Left cardiac atrium (tissue), 4 donors: ENCODE data around the gene OTOA. TPM values are rescaled to one million over a fixed set of nuclear protein-coding genes. Genes with fewer than 3 reads are reported as not detected.
"Not testable (repeated sequence)": the region's sequence is repeated elsewhere in the genome, so short reads cannot be mapped to it uniquely, and the experiment has no call there.

ENCODE experiments used
- ATAC-seq, 2 donors: fragments of 200-7000 bp; cut with Tn5 transposase; one replicate each; pipeline ENCODE4 v1.9.1; 2020; ENCODE audit warnings: mild to moderate bottlenecking in 2 of 2, moderate library complexity in 2 of 2
- DNase-seq: peaks from one replicate; pipeline ENCODE4 v3.0.0-alpha.2; 2020
- intact Hi-C, 2 donors: fragments of 100-400 bp; cut with DNase I; formaldehyde crosslinking; loops; one replicate each; pipeline versions ENCODE4 v1.14.1 to v1.15.1; 2022 to 2023
- long read RNA-seq: library from polyadenylated mRNA; unstranded; transcript quantifications from one replicate; pipeline ENCODE4 v2.0.0, GENCODE V29; 2021
- total RNA-seq, 2 donors: library from RNA; stranded (reverse); fragmentation: NEBNext Ultra II Directional; extraction: Animal tissue kit (Norgen Biotek cat#: 25700); gene quantifications; one replicate each; pipeline ENCODE4 v1.2.1, GENCODE V29; 2021
- donor health status: DM: no; HTN: yes; CAD: no.
- donor health status: DM: no; HTN: yes; CAD: no; lungs with severe emphysema.
- donor health status: DM: yes; HTN: yes; CAD: no.
- donor health status: Dilated cardiomyopathy.

OTOA gene
- total RNA-seq = under 1 TPM in 1 of 2 donors, not detected in 1; 0.29 TPM
- long read RNA-seq = 0 reads

GRCh38 chr16:21663889-21664647, at the start of gene OTOA:
Gene OTOA (plus strand): TSS chr16:21663968. CDS start chr16:21678515, 14,547 bp downstream.
- DNase-seq (no peak), ATAC-seq (peak; percentile 42 to 50)
- intact Hi-C loops = no loop called here

DNA sequence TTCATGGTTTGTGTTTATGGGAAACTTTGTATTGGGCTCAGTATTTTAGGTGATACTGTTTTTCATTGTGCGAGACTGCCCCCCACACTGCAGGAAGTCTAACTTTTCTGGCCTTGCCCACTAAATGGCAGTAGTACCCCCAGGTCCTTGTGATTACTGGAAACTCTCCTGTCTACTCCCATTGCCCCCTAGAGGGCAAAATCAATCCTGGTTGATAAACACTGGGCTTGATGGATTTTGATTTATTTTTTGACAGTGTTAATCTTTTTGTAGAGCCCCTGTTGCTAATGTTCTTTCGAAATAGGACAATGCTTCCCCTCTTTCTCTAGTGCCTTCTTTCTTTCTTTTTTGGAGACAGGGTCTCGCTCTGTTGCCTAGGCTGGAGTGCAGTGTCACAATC, 48.9 kb upstream of the OTOA start:
- intact Hi-C loops = no loop called here
- DNase-seq (no peak), ATAC-seq (no peak)

GRCh38 chr16:21617607-21618006, 46.2 kb upstream of the OTOA start:
- intact Hi-C loops = no loop called here

DNA sequence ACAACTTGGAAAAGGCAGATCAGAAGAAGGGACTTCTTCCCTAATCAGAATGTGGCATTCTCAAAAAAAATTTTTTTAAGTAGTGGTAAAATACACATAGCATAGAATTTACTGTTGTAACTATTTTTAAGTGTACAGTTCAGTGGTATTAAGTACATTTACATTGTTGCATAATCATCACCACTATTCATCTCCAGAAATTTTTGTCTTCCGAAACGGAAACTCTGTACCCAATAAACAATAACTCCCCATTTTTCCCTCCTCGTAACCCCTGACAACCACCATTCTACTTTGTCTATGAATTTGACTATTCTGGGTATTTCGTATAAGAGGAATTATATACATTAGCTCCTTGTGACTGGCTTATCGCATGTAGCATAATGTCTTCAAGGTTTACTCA, 45.5 kb upstream of the OTOA start:
- no peak for ATAC-seq
- intact Hi-C loops = no loop called here

More at GRCh38 chr16:21617607-21618006, 46.2 kb upstream of the OTOA start:
- DNase-seq = no peak
- ATAC-seq = no peak

DNA sequence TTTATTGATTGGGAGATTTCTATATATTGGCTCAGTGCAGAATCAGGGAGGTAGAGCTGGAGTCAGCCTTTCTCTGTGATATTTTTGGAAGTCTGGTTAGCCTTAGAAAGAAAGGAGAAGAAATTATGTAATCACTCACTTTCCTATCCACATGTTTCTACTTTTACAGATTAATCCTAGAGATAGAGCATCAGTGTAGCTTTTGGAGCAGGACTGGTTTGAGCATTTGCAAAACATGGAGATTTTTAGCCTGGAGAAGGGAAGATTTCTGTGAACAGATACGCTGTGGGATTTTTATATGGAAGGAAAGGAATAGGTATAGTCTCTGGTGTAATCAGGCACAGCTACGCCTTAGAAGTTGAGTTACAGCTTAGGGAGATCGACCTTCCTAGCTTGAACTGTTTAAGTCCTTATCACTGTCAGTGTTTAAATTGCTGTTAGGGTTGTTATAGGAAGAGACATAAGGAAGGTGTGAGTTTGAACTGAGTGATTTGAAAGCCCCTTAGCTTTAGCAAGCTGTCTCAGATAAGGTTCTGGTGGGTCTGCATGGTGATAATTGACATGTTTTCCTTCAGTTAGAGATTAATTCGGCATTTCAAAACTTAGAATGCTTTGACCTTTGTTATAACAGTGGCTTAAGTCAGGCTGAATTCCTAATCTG, 43.9 kb upstream of the OTOA start:
- no peak for DNase-seq
- no peak for ATAC-seq
- intact Hi-C loops = no loop called here

More for the DNA sequence above, 45.5 kb upstream of the OTOA start:
- no peak for DNase-seq

DNA sequence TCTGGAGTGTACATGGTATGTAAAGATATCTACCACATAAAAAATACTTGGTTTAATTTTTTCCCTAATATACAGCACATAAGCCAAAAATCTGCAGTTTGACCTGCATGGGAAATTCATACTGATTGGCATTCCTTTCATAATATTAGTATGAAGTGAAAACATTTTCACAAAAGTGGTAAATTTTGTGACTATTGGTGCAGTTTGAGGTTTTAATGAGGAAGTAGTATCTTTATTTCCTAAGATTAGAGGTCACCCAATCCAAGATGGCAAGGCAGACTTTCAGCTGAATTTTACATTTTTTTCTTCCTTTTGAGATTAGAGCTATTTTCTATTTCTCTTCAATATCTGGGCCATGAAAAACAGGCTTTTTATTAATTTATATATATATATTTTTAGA, 43.2 kb upstream of the OTOA start:
- intact Hi-C loops = no loop called here
- DNase-seq = no peak
- no peak for ATAC-seq

- intact Hi-C loops = no loop called here
- DNase-seq = no peak
Observed at GRCh38 chr16:21622545-21622944, 41.2 kb upstream of the OTOA start.

GRCh38 chr16:21625026-21625425, 38.7 kb upstream of the OTOA start:
- intact Hi-C loops = no loop called here
- no peak for ATAC-seq
- DNase-seq = no peak

More at GRCh38 chr16:21622545-21622944, 41.2 kb upstream of the OTOA start:
- ATAC-seq = no peak

GRCh38 chr16:21626659-21627277, 37.0 kb upstream of the OTOA start:
- DNase-seq (no peak), ATAC-seq (peak in 1 of 2 donors; percentile 35)
- intact Hi-C loops = no loop called here

GRCh38 chr16:21628121-21628726, 35.5 kb upstream of the OTOA start:
- intact Hi-C loops = no loop called here
- DNase-seq (no peak), ATAC-seq (no peak)

DNA sequence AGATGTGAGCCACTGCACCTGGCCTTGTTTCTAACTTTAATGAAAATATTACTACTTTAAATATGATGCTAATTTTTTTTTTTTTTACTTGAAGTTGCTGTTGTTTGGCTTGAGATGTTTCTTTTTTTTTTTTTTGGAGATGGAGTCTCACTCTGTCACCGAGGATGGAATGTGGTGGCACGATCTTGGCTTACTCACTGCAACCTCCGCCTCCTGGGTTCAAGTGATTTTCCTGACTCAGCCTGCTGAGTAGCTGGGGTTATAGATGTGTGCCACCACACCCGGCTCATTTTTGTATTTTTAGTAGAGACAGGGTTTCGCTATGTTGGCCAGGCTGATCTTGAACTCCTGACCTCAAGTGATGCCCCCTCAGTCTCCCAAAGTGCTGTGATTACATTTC, 35.0 kb upstream of the OTOA start:
- ATAC-seq (no peak), DNase-seq (no peak)
- intact Hi-C loops = no loop called here

- DNase-seq, ATAC-seq, intact Hi-C loops: not testable (repeated sequence)
Observed at GRCh38 chr16:21629616-21630539, 33.9 kb upstream of the OTOA start.

GRCh38 chr16:21630866-21631265, 32.9 kb upstream of the OTOA start:
- ATAC-seq, DNase-seq, intact Hi-C loops: not testable (repeated sequence)

- intact Hi-C loops, DNase-seq, ATAC-seq: not testable (repeated sequence)
Observed at GRCh38 chr16:21631376-21631775, 32.4 kb upstream of the OTOA start.

- intact Hi-C loops, ATAC-seq, DNase-seq: not testable (repeated sequence)
Observed at GRCh38 chr16:21631951-21632575, 31.7 kb upstream of the OTOA start.

DNA sequence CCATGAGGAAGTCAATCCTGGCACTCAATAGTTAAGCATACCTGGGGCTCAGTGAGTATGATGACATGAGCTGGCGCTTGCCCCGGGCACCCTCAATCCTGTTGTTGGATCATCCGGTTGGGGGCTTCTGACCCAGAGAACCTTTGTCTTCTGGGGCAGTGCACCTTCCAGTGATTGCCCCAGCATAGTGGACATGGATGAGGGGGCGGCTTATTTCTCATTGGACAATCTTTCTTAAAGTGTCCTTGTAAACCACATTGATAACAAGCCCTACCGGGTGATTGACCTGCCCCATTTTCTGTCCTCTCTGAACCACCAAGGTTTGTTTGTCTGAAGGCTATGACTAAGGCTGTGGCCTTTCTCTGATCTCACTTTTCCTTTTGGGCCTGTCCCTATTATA, 29.6 kb upstream of the OTOA start:
- no peak for DNase-seq
- intact Hi-C loops = no loop called here
- no peak for ATAC-seq

GRCh38 chr16:21635694-21636093, 28.1 kb upstream of the OTOA start:
- DNase-seq, intact Hi-C loops, ATAC-seq: not testable (repeated sequence)
